Gastroesophageal sphincter (tissue), 3 donors: ENCODE data around the gene ANKH.

Experiments used
- EP300 ChIP-seq: sonication (generic); formaldehyde crosslinking; IDR thresholded peaks from one replicate; pipeline ENCODE4 v1.6.1; 2017; ENCODE audit warnings: antibody characterized with exemption, mild to moderate bottlenecking
- POLR2A ChIP-seq, 2 donors: fragments of 450-650 bp; IDR thresholded peaks; one replicate each; pipeline ENCODE4 v1.6.1; 2017; ENCODE audit warnings: antibody characterized with exemption in 2 of 2, mild to moderate bottlenecking in 2 of 2, moderate library complexity in 1 of 2
- POLR2AphosphoS5 ChIP-seq: sonication (generic); formaldehyde crosslinking; IDR thresholded peaks from one replicate; pipeline ENCODE4 v1.6.1; 2017; ENCODE audit warnings: antibody characterized with exemption
- TF ChIP-seq, protein P1 (sequence below), 4 experiments: fragments of 200-600 bp in 2 of 4; fragments of 450-650 bp in 2 of 4; sonication (generic) in 1 of 4; IDR thresholded peaks; one replicate each; pipeline ENCODE4 v1.5.1; 2017 to 2019; ENCODE audit warnings: antibody characterized with exemption in 4 of 4, mild to moderate bottlenecking in 2 of 4, moderate library complexity in 2 of 4

DNA sequence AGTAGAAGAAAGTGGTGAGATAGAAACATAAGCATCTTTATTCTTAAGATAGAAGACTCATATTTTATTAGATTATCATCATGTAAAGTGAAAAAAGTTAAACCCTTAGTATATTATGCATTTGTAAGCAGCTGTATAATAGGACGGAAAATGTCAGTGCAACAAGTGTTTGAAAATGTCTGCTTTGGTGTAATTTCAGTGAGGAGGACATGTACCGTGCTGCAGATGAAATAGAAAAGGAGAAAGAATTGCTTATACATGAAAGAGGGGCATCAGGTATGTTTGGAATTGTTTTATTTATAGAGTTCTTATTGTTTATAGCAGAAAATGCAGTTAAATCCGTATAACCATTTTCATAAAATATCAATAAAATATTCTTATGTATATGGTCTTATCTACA is 198.1 kb downstream of the ANKH start:
- TF ChIP-seq POLR2A (IDR thresholded peaks at IDR 0.05) = no peak
- TF ChIP-seq, protein P1, sequence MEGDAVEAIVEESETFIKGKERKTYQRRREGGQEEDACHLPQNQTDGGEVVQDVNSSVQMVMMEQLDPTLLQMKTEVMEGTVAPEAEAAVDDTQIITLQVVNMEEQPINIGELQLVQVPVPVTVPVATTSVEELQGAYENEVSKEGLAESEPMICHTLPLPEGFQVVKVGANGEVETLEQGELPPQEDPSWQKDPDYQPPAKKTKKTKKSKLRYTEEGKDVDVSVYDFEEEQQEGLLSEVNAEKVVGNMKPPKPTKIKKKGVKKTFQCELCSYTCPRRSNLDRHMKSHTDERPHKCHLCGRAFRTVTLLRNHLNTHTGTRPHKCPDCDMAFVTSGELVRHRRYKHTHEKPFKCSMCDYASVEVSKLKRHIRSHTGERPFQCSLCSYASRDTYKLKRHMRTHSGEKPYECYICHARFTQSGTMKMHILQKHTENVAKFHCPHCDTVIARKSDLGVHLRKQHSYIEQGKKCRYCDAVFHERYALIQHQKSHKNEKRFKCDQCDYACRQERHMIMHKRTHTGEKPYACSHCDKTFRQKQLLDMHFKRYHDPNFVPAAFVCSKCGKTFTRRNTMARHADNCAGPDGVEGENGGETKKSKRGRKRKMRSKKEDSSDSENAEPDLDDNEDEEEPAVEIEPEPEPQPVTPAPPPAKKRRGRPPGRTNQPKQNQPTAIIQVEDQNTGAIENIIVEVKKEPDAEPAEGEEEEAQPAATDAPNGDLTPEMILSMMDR (IDR thresholded peaks at IDR 0.05) = no peak
- no peak for TF ChIP-seq EP300
- no peak for TF ChIP-seq POLR2AphosphoS5
